ENCODE measurements around the gene ACTL7A. TPM values are rescaled to one million over a fixed set of nuclear protein-coding genes. Genes with fewer than 3 reads are reported as not detected.

The ACTL7A gene
- total and polyA plus RNA-seq, 2 of the 13 experiments (the other 11 are each of a cell fraction or from before 2014, with no cell fraction given) = not detected

- no TSS peak for BruUV-seq (replicated peaks)
- Histone ChIP-seq H3K4me1 (ENCODE audit: insufficient read depth, low read length) (peaks cover 19% of the 10 kb centered on the region; the same call in 1 of the 2 replicates), H3K9me3 (ENCODE audit: low read length) (no peaks in the 10 kb centered on the region), H3K4me3 (replicated peaks in 1 of 3; ENCODE audit: insufficient read depth in 1 of 3, low read depth in 2 of 3, low read length in 3 of 3) (no peak overlapping the region), H3K36me3 (replicated peaks in 1 of 2; ENCODE audit: control insufficient read depth in 1 of 2, insufficient read depth in 2 of 2, low read length in 2 of 2) (no peaks in the 10 kb centered on the region), H4K20me1 (ENCODE audit: insufficient read depth, low read length) (no peaks in the 10 kb centered on the region), H3K9ac (ENCODE audit: insufficient read depth, low read depth, low read length) (no peak overlapping the region), H3K4me2 (ENCODE audit: low read depth, low read length) (no peak overlapping the region), H2AFZ (ENCODE audit: low read length) (no peak overlapping the region), H3K27ac (ENCODE audit: extremely low read length, insufficient read depth, low read length) (no peak overlapping the region), H3K27me3 (ENCODE audit: control insufficient read depth in 1 of 2, insufficient read depth in 2 of 2, low read length in 2 of 2) (no peaks in the 10 kb centered on the region), H3K79me2 (ENCODE audit: insufficient read depth, low read length) (no peaks in the 10 kb centered on the region)
- TF ChIP-seq CBX1 (IDR thresholded peaks at IDR 0.05; ENCODE audit: low read depth) (no peak), RBM39 (IDR thresholded peaks at IDR 0.05; ENCODE audit: low read depth, low read length, poor library complexity, severe bottlenecking) (no peak), ZNF839 (CRISPR knock-in tag; IDR thresholded peaks at IDR 0.05; ENCODE audit: borderline replicate concordance) (no peak), PPARG (CRISPR knock-in tag; conservative IDR thresholded peaks at IDR 0.05) (no peak), XRCC5 (optimal IDR thresholded peaks at IDR 0.05; ENCODE audit: low read length) (no peak), WIZ (CRISPR knock-in tag; IDR thresholded peaks at IDR 0.05) (no peak), ZBTB3 (CRISPR knock-in tag; IDR thresholded peaks at IDR 0.05; ENCODE audit: borderline replicate concordance, low read depth) (no peak), HOXA5 (CRISPR knock-in tag; IDR thresholded peaks at IDR 0.05) (no peak), MTERF4 (CRISPR knock-in tag; IDR thresholded peaks at IDR 0.05) (no peak), ZNF652 (CRISPR knock-in tag; IDR thresholded peaks at IDR 0.05; ENCODE audit: borderline replicate concordance, low read depth) (no peak), SKI (IDR thresholded peaks at IDR 0.05; ENCODE audit: partially characterized antibody) (no peak), ZNF841 (CRISPR knock-in tag; IDR thresholded peaks at IDR 0.05; ENCODE audit: borderline replicate concordance) (no peak), ZNF383 (CRISPR knock-in tag; IDR thresholded peaks at IDR 0.05; ENCODE audit: borderline replicate concordance) (no peak), ZBTB10 (CRISPR knock-in tag; IDR thresholded peaks at IDR 0.05; ENCODE audit: borderline replicate concordance) (no peak), SRSF4 (IDR thresholded peaks at IDR 0.05; ENCODE audit: low read depth, low read length, poor library complexity, severe bottlenecking) (no peak), HNRNPLL (IDR thresholded peaks at IDR 0.05; ENCODE audit: low read depth, low read length, poor library complexity, severe bottlenecking) (no peak), ZNF234 (CRISPR knock-in tag; conservative IDR thresholded peaks at IDR 0.05) (no peak), ZSCAN21 (CRISPR knock-in tag; IDR thresholded peaks at IDR 0.05; ENCODE audit: borderline replicate concordance) (no peak), DDIT3 (CRISPR knock-in tag; IDR thresholded peaks at IDR 0.05) (no peak), ZGPAT (CRISPR knock-in tag; IDR thresholded peaks at IDR 0.05) (no peak)
- in situ Hi-C loops (cut with HindIII; ENCODE audit: extremely low pct_ligation_motif_present, low pct_unique_long_range_greater_than_20kb) = no loop called here
- intact Hi-C loops (cut with micrococcal nuclease; ENCODE audit: unreplicated experiment) = no loop called here
- no peak for FAIRE-seq
- no peak for DNase-seq (ENCODE audit: low spot score)
- ChIA-PET POLR2A (no interaction called here), CTCF (ENCODE audit: low intra/inter-chr PET ratio, low total read pairs) (no interaction called here)
- ATAC-seq = no peak
- 90% methylated on average over 2 of the region's 2 CpGs for WGBS (ENCODE audit: low lambda C conversion rate)
These were observed 31.8 kb upstream of the ACTL7A start for GRCh38 chr9:108830272-108830671.

Measured in HepG2 (cell line).